Progenitor cell of endocrine pancreas (in vitro differentiated cells): Measurements from ENCODE around the gene CIB4. TPM values are rescaled to one million over a fixed set of nuclear protein-coding genes. Genes with fewer than 3 reads are reported as not detected.

ENCODE experiments used
- DNase-seq: peaks from one replicate; pipeline ENCODE4 v3.0.0; 2021; ENCODE audit warnings: low spot score; ENCODE audit not compliant: unreplicated experiment
- H3K27ac Mint-ChIP-seq: 2 replicates; pipeline ENCODE4 v1.8.0; 2021; ENCODE audit warnings: mild to moderate bottlenecking, moderate library complexity, mixed read lengths
- H3K27me3 Mint-ChIP-seq: 2 replicates; pipeline ENCODE4 v1.8.0; 2021; ENCODE audit warnings: mixed read lengths
- H3K36me3 Mint-ChIP-seq: 2 replicates; pipeline ENCODE4 v1.8.0; 2022; ENCODE audit warnings: mixed read lengths; ENCODE audit not compliant: insufficient read depth
- H3K4me1 Mint-ChIP-seq: 2 replicates; pipeline ENCODE4 v1.8.0; 2021; ENCODE audit warnings: low read depth, mixed read lengths
- H3K4me3 Mint-ChIP-seq: 2 replicates; pipeline ENCODE4 v1.8.0; 2021; ENCODE audit warnings: low read depth, mild to moderate bottlenecking, moderate library complexity, mixed read lengths
- H3K9me3 Mint-ChIP-seq: 2 replicates; pipeline ENCODE4 v1.8.0; 2021; ENCODE audit warnings: low read depth, mixed read lengths
- CTCF ChIP-seq: fragments of 200-600 bp; sonication (generic); IDR thresholded peaks from one replicate; pipeline ENCODE4 v1.5.0; 2021; ENCODE audit warnings: antibody characterized with exemption, mild to moderate bottlenecking; ENCODE audit not compliant: unreplicated experiment
- total RNA-seq: library from RNA; stranded (reverse); gene quantifications from 2 replicates; pipeline ENCODE4 v1.2.1, GENCODE V29; 2021

The CIB4 gene
- total RNA-seq, 1 donor from 2014 or later = not detected

DNA sequence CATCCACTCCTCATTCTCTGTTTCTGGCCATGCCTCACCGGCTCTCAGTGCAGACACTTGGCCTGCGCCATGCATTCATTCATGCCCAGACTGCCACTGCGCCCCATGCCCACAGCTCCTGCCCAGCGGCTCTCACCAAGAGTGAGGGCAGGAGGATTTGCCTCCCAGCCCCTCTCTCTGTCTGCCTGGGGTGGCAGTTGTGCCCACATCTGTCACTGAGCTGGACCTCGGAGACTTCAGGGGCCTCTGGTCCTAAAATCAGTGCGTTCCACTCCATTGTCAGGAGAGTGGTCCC is 75.1 kb downstream of the CIB4 start:
- H3K27ac Mint-ChIP-seq = no peak overlapping the region
- TF ChIP-seq CTCF = no peak
- H3K27me3 Mint-ChIP-seq = peaks cover 58% of the 10 kb centered on the region
- H3K9me3 Mint-ChIP-seq = no peaks in the 10 kb centered on the region
- H3K4me3 Mint-ChIP-seq = no peak overlapping the region
- DNase-seq = no peak
- H3K4me1 Mint-ChIP-seq = no peaks in the 10 kb centered on the region
- H3K36me3 Mint-ChIP-seq = no peaks in the 10 kb centered on the region

- no peak for TF ChIP-seq CTCF
- peaks cover 53% of the 10 kb centered on the region for H3K27me3 Mint-ChIP-seq
- DNase-seq = no peak
- H3K4me1 Mint-ChIP-seq = no peaks in the 10 kb centered on the region
- no peak overlapping the region for H3K27ac Mint-ChIP-seq
- H3K9me3 Mint-ChIP-seq = no peaks in the 10 kb centered on the region
- no peaks in the 10 kb centered on the region for H3K36me3 Mint-ChIP-seq
- no peak overlapping the region for H3K4me3 Mint-ChIP-seq
Measured at GRCh38 chr2:26564121-26564644, 77.0 kb downstream of the CIB4 start.

DNA sequence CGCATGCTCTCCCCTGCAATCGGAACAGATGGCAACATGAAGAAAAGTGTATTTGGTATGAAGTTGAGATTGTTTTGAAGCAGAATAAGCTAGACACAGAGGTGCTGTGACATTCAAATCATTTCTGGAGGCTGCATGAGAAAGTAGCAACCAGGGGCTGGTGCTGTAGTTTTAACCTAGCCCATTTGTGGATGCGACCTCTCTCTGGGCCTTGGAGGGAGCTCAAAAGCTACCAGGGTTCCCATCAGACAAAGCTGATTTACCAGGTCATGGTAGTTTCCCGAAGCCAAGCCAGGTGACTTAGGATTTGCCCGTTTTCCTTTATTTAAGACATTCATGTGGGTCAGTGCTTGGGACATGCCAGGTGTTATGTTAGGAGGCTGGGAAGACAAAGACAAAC is 77.5 kb downstream of the CIB4 start:
- Mint-ChIP-seq H3K36me3 (no peaks in the 10 kb centered on the region), H3K27ac (no peak overlapping the region), H3K27me3 (peaks cover 51% of the 10 kb centered on the region), H3K4me1 (no peaks in the 10 kb centered on the region), H3K9me3 (no peaks in the 10 kb centered on the region), H3K4me3 (no peak overlapping the region)
- DNase-seq = no peak
- no peak for TF ChIP-seq CTCF

DNA sequence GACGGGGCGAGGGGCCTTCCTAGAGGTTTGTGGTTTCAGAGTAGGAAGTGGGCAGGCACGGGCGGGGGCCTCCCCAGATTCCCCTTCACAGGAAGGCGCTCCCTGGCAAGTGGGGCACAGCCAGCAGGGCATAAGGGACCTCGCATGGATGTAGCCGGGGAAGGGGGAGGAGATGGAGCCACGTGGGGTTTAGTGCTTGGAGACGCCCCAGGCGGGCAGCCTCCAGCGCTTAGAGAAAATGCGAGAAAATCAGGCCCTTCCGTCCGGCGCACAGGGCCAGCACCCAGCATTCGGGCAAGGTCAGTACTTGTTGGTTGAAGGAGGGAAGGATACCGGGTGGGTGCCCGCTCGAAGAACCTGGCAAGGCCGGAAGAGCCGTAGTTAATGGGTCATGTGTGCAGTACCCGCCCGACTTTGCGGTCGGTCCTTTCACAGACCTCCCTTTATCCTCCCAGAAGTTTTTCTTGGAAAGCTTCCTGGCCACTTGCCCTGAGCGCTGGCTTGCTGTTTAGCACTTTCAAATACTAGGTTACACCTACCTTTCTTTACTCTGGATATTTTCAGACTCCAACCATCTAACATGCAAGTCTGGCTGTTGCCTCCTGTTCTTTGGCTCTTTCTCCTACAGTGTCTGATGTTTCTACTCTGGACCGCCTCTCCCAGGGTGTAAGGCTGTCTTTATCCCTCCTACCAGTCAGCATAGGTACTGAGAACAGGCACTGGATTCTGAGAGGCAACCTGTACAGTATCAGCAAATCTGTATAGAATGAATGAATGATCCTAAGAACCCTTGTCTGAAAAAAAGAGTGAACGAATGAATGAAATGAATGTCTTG is 78.1 kb downstream of the CIB4 start:
- no peaks in the 10 kb centered on the region for H3K9me3 Mint-ChIP-seq
- TF ChIP-seq CTCF = no peak
- H3K27ac Mint-ChIP-seq = no peak overlapping the region
- no peak overlapping the region for H3K4me3 Mint-ChIP-seq
- H3K4me1 Mint-ChIP-seq = no peaks in the 10 kb centered on the region
- H3K27me3 Mint-ChIP-seq = peaks cover 52% of the 10 kb centered on the region
- no peak for DNase-seq
- H3K36me3 Mint-ChIP-seq = no peaks in the 10 kb centered on the region

DNA sequence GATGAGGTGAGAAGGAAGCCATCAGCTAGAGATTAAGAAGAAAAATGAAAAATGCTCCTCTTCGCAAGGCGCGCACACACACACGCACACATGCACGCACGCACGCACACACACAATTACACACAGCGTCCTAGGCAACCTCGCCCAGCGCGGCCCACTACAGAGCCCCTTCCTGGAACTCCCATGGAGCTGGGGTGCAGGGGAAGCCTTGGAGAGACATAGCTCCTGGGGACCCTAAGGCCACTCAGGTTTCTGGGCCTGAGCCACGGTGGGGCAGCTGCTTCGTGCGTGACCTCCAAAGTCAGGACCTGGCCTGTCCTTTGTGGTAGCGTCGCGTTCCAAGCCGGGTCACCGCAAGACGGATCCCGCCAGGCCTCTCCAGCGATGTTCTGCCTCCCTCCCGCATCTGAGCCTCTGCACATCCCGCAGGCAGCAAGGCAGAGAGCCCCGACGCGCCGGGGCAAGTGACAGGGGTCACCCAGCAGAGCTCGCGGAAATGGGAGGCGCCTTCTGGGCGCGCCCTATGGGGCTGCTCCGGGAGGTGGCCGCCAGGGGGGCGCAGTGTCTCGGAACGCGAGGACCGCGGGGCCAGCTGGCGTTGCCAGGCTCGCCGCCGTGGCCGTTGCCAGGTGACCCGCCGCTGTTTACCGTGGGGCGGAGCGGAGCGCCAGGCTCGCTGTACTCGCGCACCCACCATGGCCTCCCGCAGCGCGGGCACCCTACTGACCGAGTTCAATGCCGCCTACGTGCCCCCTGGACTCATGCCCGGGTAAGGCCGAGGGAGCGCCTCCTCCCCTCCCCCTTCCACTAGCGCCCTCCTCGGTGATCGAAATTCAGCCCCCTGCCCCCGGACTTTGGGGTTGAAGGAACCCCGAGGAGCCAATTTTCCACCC is 79.0 kb downstream of the CIB4 start:
- H3K4me3 Mint-ChIP-seq = no peak overlapping the region
- DNase-seq = no peak

More for the DNA sequence above, 79.0 kb downstream of the CIB4 start:
- Mint-ChIP-seq H3K4me1 (no peaks in the 10 kb centered on the region), H3K27ac (no peak overlapping the region), H3K27me3 (peaks cover 53% of the 10 kb centered on the region), H3K9me3 (no peaks in the 10 kb centered on the region), H3K36me3 (no peaks in the 10 kb centered on the region)
- no peak for TF ChIP-seq CTCF
